Gastroesophageal sphincter (tissue), 3 donors: Measurements from ENCODE around the gene NUP62.

Experiments used
- POLR2A ChIP-seq, 2 donors: fragments of 450-650 bp; IDR thresholded peaks; one replicate each; pipeline ENCODE4 v1.6.1; 2017; ENCODE audit warnings: antibody characterized with exemption in 2 of 2, mild to moderate bottlenecking in 2 of 2, moderate library complexity in 1 of 2
- TF ChIP-seq, protein P1 (sequence below), 4 experiments: fragments of 200-600 bp in 2 of 4; fragments of 450-650 bp in 2 of 4; sonication (generic) in 1 of 4; IDR thresholded peaks; one replicate each; pipeline ENCODE4 v1.5.1; 2017 to 2019; ENCODE audit warnings: antibody characterized with exemption in 4 of 4, mild to moderate bottlenecking in 2 of 4, moderate library complexity in 2 of 4

DNA sequence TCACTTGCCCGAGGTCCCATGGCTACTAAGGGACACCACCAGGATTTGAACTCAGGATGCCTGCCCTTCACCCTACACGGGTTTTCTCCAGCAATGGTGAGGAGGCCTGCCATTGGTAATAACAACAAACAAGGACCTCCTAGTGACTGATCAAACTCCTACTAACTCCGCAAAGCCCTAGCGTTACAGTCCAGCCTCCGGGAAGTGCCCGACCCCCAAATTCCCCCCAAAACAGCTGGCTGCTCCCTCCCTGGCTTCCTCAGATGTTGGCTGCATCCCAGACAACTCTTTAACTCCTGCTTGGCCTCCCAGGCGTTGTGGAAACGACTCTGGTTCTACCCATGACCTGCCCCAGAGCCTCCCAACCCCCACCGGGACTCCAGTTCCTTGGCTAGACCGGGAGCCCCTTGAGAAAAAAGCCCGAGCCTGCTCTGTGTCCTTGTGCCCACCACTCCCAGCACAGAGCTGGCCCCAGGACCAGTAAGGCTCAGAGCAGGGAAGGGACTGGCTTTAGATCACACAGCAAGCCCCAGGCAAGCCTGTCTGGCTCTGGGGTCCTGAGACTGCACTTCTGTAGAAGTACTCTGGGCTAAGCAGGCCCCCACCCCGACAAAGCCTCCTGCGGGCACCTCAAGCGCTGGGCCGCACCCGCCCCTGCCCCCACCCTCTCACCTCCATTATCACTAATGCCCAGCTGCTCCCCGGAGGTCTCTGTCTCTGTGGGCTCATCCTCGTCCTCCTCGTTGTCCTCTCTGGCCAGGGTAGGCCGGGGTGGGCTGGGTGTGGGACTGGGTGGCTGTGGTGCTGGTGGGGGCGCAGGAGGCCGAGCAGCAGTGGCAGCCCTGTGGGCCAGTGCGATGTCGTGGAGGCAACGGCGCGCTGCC, 56.8 kb downstream of the NUP62 start:
- TF ChIP-seq, protein P1, sequence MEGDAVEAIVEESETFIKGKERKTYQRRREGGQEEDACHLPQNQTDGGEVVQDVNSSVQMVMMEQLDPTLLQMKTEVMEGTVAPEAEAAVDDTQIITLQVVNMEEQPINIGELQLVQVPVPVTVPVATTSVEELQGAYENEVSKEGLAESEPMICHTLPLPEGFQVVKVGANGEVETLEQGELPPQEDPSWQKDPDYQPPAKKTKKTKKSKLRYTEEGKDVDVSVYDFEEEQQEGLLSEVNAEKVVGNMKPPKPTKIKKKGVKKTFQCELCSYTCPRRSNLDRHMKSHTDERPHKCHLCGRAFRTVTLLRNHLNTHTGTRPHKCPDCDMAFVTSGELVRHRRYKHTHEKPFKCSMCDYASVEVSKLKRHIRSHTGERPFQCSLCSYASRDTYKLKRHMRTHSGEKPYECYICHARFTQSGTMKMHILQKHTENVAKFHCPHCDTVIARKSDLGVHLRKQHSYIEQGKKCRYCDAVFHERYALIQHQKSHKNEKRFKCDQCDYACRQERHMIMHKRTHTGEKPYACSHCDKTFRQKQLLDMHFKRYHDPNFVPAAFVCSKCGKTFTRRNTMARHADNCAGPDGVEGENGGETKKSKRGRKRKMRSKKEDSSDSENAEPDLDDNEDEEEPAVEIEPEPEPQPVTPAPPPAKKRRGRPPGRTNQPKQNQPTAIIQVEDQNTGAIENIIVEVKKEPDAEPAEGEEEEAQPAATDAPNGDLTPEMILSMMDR (IDR thresholded peaks at IDR 0.05), result no peak
- TF ChIP-seq POLR2A (IDR thresholded peaks at IDR 0.05), result no peak
